HG03342 (cell line): ENCODE measurements around the gene OR6X1.
"Not testable (repeated sequence)": the region's sequence is repeated elsewhere in the genome, so short reads cannot be mapped to it uniquely, and the experiment has no call there.

Experiments used
- ATAC-seq: cut with Tn5 transposase; IDR thresholded peaks from one replicate; pipeline ENCODE4 v1.9.1; 2021; ENCODE audit warnings: mild to moderate bottlenecking, moderate library complexity; ENCODE audit not compliant: unreplicated experiment

Gene OR6X1

GRCh38 chr11:123755344-123755743 lies 1.0 kb upstream of the OR6X1 start:
- no peak for ATAC-seq

- no peak for ATAC-seq
These were observed 1.2 kb downstream of the OR6X1 start for GRCh38 chr11:123753110-123753509.

GRCh38 chr11:123751781-123752180 lies 2.5 kb downstream of the OR6X1 start:
- no peak for ATAC-seq

- ATAC-seq, result not testable (repeated sequence)
These were observed 6.0 kb downstream of the OR6X1 start for GRCh38 chr11:123748349-123748748.

GRCh38 chr11:123745764-123746451 lies 8.4 kb downstream of the OR6X1 start:
- no peak for ATAC-seq

GRCh38 chr11:123742724-123743120 lies 11.6 kb downstream of the OR6X1 start:
- ATAC-seq, result no peak

GRCh38 chr11:123742031-123742723 lies 12.1 kb downstream of the OR6X1 start:
- no peak for ATAC-seq

GRCh38 chr11:123741159-123742030 lies 12.9 kb downstream of the OR6X1 start, which contains the start of gene ZNF202:
Gene ZNF202, minus strand, starts transcription at chr11:123741660. Its CDS starts 10,772 bp downstream, at chr11:123730888.
- ATAC-seq, result peak; percentile 98

- peak; percentile 6 for ATAC-seq
These were observed 13.5 kb downstream of the OR6X1 start for GRCh38 chr11:123740787-123741158.

- ATAC-seq, result no peak
These were observed 15.9 kb downstream of the OR6X1 start for GRCh38 chr11:123738374-123738773.

GRCh38 chr11:123736769-123737168 lies 17.5 kb downstream of the OR6X1 start:
- ATAC-seq, result no peak

GRCh38 chr11:123729602-123730001 lies 24.7 kb downstream of the OR6X1 start:
- ATAC-seq, result no peak

- ATAC-seq, result no peak
These were observed 28.2 kb downstream of the OR6X1 start for GRCh38 chr11:123725995-123726655.

- no peak for ATAC-seq
These were observed 34.9 kb downstream of the OR6X1 start for GRCh38 chr11:123719452-123719851.

- no peak for ATAC-seq
These were observed 35.8 kb downstream of the OR6X1 start for GRCh38 chr11:123718469-123718868.

- ATAC-seq, result no peak
These were observed 36.3 kb downstream of the OR6X1 start for GRCh38 chr11:123718063-123718462.

GRCh38 chr11:123712627-123713026 lies 41.7 kb downstream of the OR6X1 start:
- ATAC-seq, result not testable (repeated sequence)

- ATAC-seq, result peak; percentile 62
These were observed 46.6 kb downstream of the OR6X1 start for GRCh38 chr11:123707606-123708205.

- ATAC-seq, result no peak
These were observed 47.1 kb downstream of the OR6X1 start for GRCh38 chr11:123707206-123707605.

- ATAC-seq, result no peak
These were observed 50.0 kb downstream of the OR6X1 start for GRCh38 chr11:123704341-123704740.
